Thyroid gland (tissue), 4 donors: ENCODE data around the gene SOD1.

Experiments used
- CTCF ChIP-seq, 6 experiments: fragments of 200-600 bp in 3 of 6; fragments of 450-650 bp in 3 of 6; sonication (generic) in 3 of 6; IDR thresholded peaks; one replicate each; pipeline ENCODE4 v1.5.1; 2016 to 2019; ENCODE audit warnings: antibody characterized with exemption in 6 of 6, mild to moderate bottlenecking in 2 of 6, inconsistent platforms in 1 of 6, moderate library complexity in 1 of 6
- POLR2A ChIP-seq, 2 donors: fragments of 450-650 bp; IDR thresholded peaks; one replicate each; pipeline ENCODE4 v1.6.1; 2017; ENCODE audit warnings: antibody characterized with exemption in 2 of 2, mild to moderate bottlenecking in 2 of 2, moderate library complexity in 1 of 2

DNA sequence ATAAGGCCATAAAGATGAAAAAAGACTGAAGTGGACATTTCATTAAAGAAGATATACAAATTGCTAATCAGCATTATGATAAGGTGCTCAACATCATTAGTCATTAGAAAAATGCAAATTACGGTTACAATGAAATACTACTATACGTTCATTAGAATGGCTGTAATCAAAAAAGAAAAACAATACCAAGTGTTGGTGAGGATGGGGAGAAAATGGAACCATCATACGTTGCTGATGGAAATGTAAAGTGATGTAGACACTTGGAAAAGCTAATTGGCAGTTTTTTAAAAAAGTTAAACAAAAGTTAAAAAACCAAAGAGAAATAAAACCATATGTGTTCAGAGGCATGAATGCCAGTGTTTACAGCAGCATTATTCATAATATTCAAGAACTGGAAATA lies 8.6 kb upstream of the SOD1 start:
- no peak for TF ChIP-seq POLR2A (IDR thresholded peaks at IDR 0.05)
- TF ChIP-seq CTCF (IDR thresholded peaks at IDR 0.05) = no peak
